DMS 273 (cell line): ENCODE data around the gene MARCO.
"Not testable (repeated sequence)": the region's sequence is repeated elsewhere in the genome, so short reads cannot be mapped to it uniquely, and the experiment has no call there.

Experiments
- DNase-seq: peaks from one replicate; lab custom pipeline; 2025; ENCODE audit not compliant: unreplicated experiment; lab: John Stamatoyannopoulos, UW

MARCO gene

GRCh38 chr2:118925981-118926380, 16.0 kb upstream of the MARCO start:
- DNase-seq: no peak

- DNase-seq: no peak
Observed at GRCh38 chr2:118929059-118929458, 12.9 kb upstream of the MARCO start.

GRCh38 chr2:118932949-118933348, 9.0 kb upstream of the MARCO start:
- no peak for DNase-seq

- no peak for DNase-seq
Observed at GRCh38 chr2:118936306-118936705, 5.7 kb upstream of the MARCO start.

GRCh38 chr2:118936936-118937335, 5.1 kb upstream of the MARCO start:
- no peak for DNase-seq

GRCh38 chr2:118937817-118938216, 4.2 kb upstream of the MARCO start:
- DNase-seq: no peak

- DNase-seq: no peak
Observed at GRCh38 chr2:118939994-118940393, 2.0 kb upstream of the MARCO start.

GRCh38 chr2:118940486-118941120, 1.4 kb upstream of the MARCO start:
- DNase-seq: no peak

- DNase-seq: no peak
Observed at GRCh38 chr2:118943286-118943685, 1.3 kb downstream of the MARCO start.

GRCh38 chr2:118945881-118946280, 3.9 kb downstream of the MARCO start:
- no peak for DNase-seq

- DNase-seq: not testable (repeated sequence)
Observed at GRCh38 chr2:118948266-118948665, 6.3 kb downstream of the MARCO start.

GRCh38 chr2:118954297-118955060, 12.5 kb downstream of the MARCO start:
- no peak for DNase-seq

- DNase-seq: no peak
Observed at GRCh38 chr2:118965737-118966136, 23.7 kb downstream of the MARCO start.

GRCh38 chr2:118967124-118967880, 25.3 kb downstream of the MARCO start:
- DNase-seq: no peak

- no peak for DNase-seq
Observed at GRCh38 chr2:118968042-118968441, 26.0 kb downstream of the MARCO start.

GRCh38 chr2:118968961-118969733, 27.2 kb downstream of the MARCO start:
- no peak for DNase-seq

- no peak for DNase-seq
Observed at GRCh38 chr2:118969734-118970395, 27.9 kb downstream of the MARCO start.

- no peak for DNase-seq
Observed at GRCh38 chr2:118970396-118971135, 28.6 kb downstream of the MARCO start.

GRCh38 chr2:118971245-118972122, 29.5 kb downstream of the MARCO start:
- DNase-seq: no peak
